Measurements from ENCODE around the gene ANKRD33B. TPM values are rescaled to one million over a fixed set of nuclear protein-coding genes. Genes with fewer than 3 reads are reported as not detected.
"Not testable (repeated sequence)": the region's sequence is repeated elsewhere in the genome, so short reads cannot be mapped to it uniquely, and the experiment has no call there.

The ANKRD33B gene
- total RNA-seq, 6 donors from 2014 or later: 3.1 to 10.5 (median 7.9) TPM

DNA sequence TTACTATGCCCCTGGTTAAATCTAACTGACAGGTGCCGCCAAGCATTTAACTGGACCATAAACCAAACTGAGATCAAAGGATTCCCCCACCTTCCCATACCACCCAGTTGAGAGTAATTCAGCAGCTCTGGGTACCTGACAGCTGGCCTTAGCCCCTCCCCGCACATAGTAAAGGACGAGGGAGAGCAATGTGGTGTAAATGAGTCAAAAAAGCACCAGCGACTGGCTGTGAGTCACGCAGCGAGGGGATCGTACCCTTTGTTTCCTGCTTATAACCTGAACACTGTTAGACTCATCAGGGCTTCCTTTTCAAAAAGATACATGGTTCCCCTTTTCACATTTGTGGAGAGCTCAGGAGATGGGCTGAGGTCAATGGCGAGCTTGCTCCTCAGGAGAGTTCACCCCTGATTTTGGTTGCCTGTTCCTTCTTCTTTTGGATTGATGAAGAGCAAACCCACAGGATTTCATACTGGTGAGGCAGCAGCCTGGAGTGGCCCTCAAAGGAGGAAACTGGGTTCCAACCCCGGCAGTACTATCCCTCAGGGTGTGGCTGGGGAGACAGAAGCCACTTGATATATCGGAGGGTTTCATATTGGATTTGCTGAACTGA, 71.5 kb downstream of the ANKRD33B start:
- ATAC-seq (ENCODE audit: low FRiP score in 2 of 2): peak in 1 of 2 donors; percentile 16
- H3K4me1 ChIP-seq: peaks cover 5 to 18% (median 11%) of the 10 kb centered on the region in 4 donors
- no peaks in the 10 kb centered on the region for H3K36me3 ChIP-seq
- no peak overlapping the region for H3K4me3 ChIP-seq
- 47 to 55% methylated on average over 10 of the region's 10 CpGs for WGBS, 2 donors
- DNase-seq: no peak
- H3K27me3 ChIP-seq: no peaks in the 10 kb centered on the region
- no peak overlapping the region for H3K27ac ChIP-seq
- no peaks in the 10 kb centered on the region for H3K9me3 ChIP-seq
- TF ChIP-seq POLR2A (IDR thresholded peaks at IDR 0.05) (no peak), POLR2AphosphoS5 (IDR thresholded peaks at IDR 0.05) (no peak), CTCF (IDR thresholded peaks at IDR 0.05) (no peak), EP300 (IDR thresholded peaks at IDR 0.05) (no peak)

- TF ChIP-seq EP300 (IDR thresholded peaks at IDR 0.05) (no peak), POLR2AphosphoS5 (IDR thresholded peaks at IDR 0.05) (no peak), POLR2A (IDR thresholded peaks at IDR 0.05) (no peak), CTCF (IDR thresholded peaks at IDR 0.05) (no peak)
- no peaks in the 10 kb centered on the region for H3K9me3 ChIP-seq
- no peak overlapping the region for H3K4me3 ChIP-seq
- peaks cover 5 to 18% (median 11%) of the 10 kb centered on the region in 4 donors for H3K4me1 ChIP-seq
- H3K36me3 ChIP-seq: no peaks in the 10 kb centered on the region
- H3K27me3 ChIP-seq: no peaks in the 10 kb centered on the region
- 64 to 77% methylated on average over 9 to 11 of the region's 11 CpGs for WGBS, 2 donors
- H3K27ac ChIP-seq: no peak overlapping the region
- ATAC-seq (ENCODE audit: low FRiP score in 2 of 2) (no peak), DNase-seq (no peak)
Measured at GRCh38 chr5:10635867-10636350, 72.0 kb downstream of the ANKRD33B start.

- WGBS, 2 donors: 74 to 76% methylated on average over 9 to 15 of the region's 15 CpGs
- peaks cover 5 to 18% (median 11%) of the 10 kb centered on the region in 4 donors for H3K4me1 ChIP-seq
- DNase-seq (no peak), ATAC-seq (ENCODE audit: low FRiP score in 2 of 2) (peak in 1 of 2 donors; percentile 31)
- no peaks in the 10 kb centered on the region for H3K27me3 ChIP-seq
- TF ChIP-seq CTCF (IDR thresholded peaks at IDR 0.05) (no peak), POLR2AphosphoS5 (IDR thresholded peaks at IDR 0.05) (no peak), EP300 (IDR thresholded peaks at IDR 0.05) (no peak), POLR2A (IDR thresholded peaks at IDR 0.05) (no peak)
- H3K9me3 ChIP-seq: no peaks in the 10 kb centered on the region
- H3K36me3 ChIP-seq: no peaks in the 10 kb centered on the region
- H3K4me3 ChIP-seq: no peak overlapping the region
- H3K27ac ChIP-seq: no peak overlapping the region
Measured at GRCh38 chr5:10636363-10637142, 72.7 kb downstream of the ANKRD33B start.

DNA sequence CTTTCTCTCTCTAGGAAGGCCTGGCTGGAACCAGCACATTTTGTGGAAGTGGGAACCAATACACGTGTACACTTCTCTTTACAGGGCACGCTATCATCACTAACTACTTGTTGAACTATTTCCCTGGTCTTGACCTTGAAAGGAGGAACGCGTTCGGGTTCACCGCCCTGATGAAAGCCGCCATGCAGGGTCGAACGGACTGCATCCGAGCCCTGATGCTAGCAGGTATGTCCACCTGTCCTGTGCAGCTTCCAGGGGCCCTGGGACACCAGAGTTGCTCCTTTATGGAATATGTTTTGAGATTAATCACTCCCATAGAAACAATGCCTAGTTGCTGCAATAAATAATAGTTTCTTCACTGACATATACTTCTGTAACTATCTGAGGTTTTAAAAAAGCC, 74.1 kb downstream of the ANKRD33B start:
- DNase-seq: no peak
- no peaks in the 10 kb centered on the region for H3K36me3 ChIP-seq
- ATAC-seq (ENCODE audit: low FRiP score in 2 of 2): no peak
- H3K27ac ChIP-seq: no peak overlapping the region
- 67 to 78% methylated on average over 10 of the region's 10 CpGs for WGBS, 2 donors
- H3K4me1 ChIP-seq: peaks cover 5 to 10% (median 9%) of the 10 kb centered on the region in 4 donors
- no peaks in the 10 kb centered on the region for H3K27me3 ChIP-seq
- no peaks in the 10 kb centered on the region for H3K9me3 ChIP-seq
- TF ChIP-seq POLR2A (IDR thresholded peaks at IDR 0.05): no peak
- TF ChIP-seq EP300 (IDR thresholded peaks at IDR 0.05): no peak
- no peak for TF ChIP-seq CTCF (IDR thresholded peaks at IDR 0.05)
- no peak for TF ChIP-seq POLR2AphosphoS5 (IDR thresholded peaks at IDR 0.05)
- H3K4me3 ChIP-seq: no peak overlapping the region

- not testable (repeated sequence) for H3K4me3 ChIP-seq; H3K27me3 ChIP-seq; H3K27ac ChIP-seq; ATAC-seq (ENCODE audit: low FRiP score in 2 of 2); H3K9me3 ChIP-seq; DNase-seq; H3K36me3 ChIP-seq; H3K4me1 ChIP-seq
- WGBS, 2 donors: 84 to 90% methylated on average over 16 to 44 of the region's 48 CpGs
Measured at GRCh38 chr5:10638723-10639122, 74.9 kb downstream of the ANKRD33B start.

All from upper lobe of left lung (tissue), 6 donors.